HCT116 (cell line): ENCODE results near the gene FRS2. TPM values are rescaled to one million over a fixed set of nuclear protein-coding genes. Genes with fewer than 3 reads are reported as not detected.

Experiments
- ATAC-seq: fragments of 200-7000 bp; cut with Tn5 transposase; 2 replicates; pipeline ENCODE4 v1.9.1; 2020; ENCODE audit warnings: mild to moderate bottlenecking, moderate library complexity
- BruUV-seq: library from RNA; stranded (reverse); fragments of 400-500 nt; replicated peaks from 2 replicates; lab custom pipeline; 2021; lab: Mats Ljungman, UMichigan
- CTCF ChIA-PET: fragments of 300-600 bp; sonication (Branson Sonifier 250); formaldehyde crosslinking; loops from one replicate; lab custom pipeline; 2021; ENCODE audit warnings: antibody characterized with exemption; lab: Charles Lee
- POLR2A ChIA-PET: fragments of 300-600, 350-600 bp; sonication (Branson Sonifier 250); formaldehyde crosslinking; loops from one replicate; lab custom pipeline; 2021; ENCODE audit warnings: antibody characterized with exemption; lab: Charles Lee
- RAD21 ChIA-PET, 2 experiments: fragments of 300-600 bp; sonication (Branson Sonifier 250); formaldehyde crosslinking; loops; one replicate each; lab custom pipeline; 2023; ENCODE audit warnings: low total read pairs in 2 of 2; ENCODE audit not compliant: uncharacterized antibody in 2 of 2, unreplicated experiment in 2 of 2, low non-redundant PET in 1 of 2; lab: Charles Lee
- DNase-seq: peaks from one replicate; pipeline ENCODE4 v3.0.0-alpha.2; 2010; ENCODE audit warnings: low read depth, low spot score
- H2AFZ ChIP-seq: fragments of 200-600 bp; shearing (Covaris generic), sonication (generic); 2 replicates; pipeline ENCODE4 v1.6.1; 2017; ENCODE audit warnings: low read depth, mixed run types, mixed read lengths, antibody characterized with exemption, low read length; ENCODE audit not compliant: poor library complexity, severe bottlenecking
- H3K27ac ChIP-seq: 2 replicates; pipeline ENCODE4 v1.5.1; 2012; ENCODE audit warnings: low read depth, low read length
- H3K27me3 ChIP-seq: fragments of 200-600 bp; sonication (generic); 2 replicates; pipeline ENCODE4 v1.6.1; 2016; ENCODE audit warnings: mixed run types, low read length, mixed read lengths; ENCODE audit not compliant: insufficient read depth
- H3K36me3 ChIP-seq, 2 experiments: fragments of 200-500 bp in 1 of 2; fragments of 200-600 bp in 1 of 2; sonication (Bioruptor generic) in 1 of 2; sonication (generic) in 1 of 2; 2 replicates each; pipeline versions ENCODE4 v1.5.1 to v1.6.1; 2014 to 2016; ENCODE audit warnings: low read length in 2 of 2, inconsistent platforms in 1 of 2, mixed read lengths in 1 of 2, mixed run types in 1 of 2; ENCODE audit not compliant: insufficient read depth in 2 of 2, control insufficient read depth in 1 of 2
- H3K4me1 ChIP-seq, 2 experiments: fragments of 200-600 bp in 1 of 2; sonication (generic) in 1 of 2; 2 replicates each; pipeline versions ENCODE4 v1.5.1 to v1.6.1; 2012 to 2017; ENCODE audit warnings: low read length in 2 of 2, inconsistent platforms in 1 of 2, mild to moderate bottlenecking in 1 of 2, mixed read lengths in 1 of 2, mixed run types in 1 of 2, moderate library complexity in 1 of 2; ENCODE audit not compliant: insufficient read depth in 2 of 2, control insufficient read depth in 1 of 2
- H3K4me2 ChIP-seq: fragments of 200-600 bp; sonication (generic); 2 replicates; pipeline ENCODE4 v1.6.1; 2017; ENCODE audit warnings: mixed run types, low read length, mixed read lengths
- H3K4me3 ChIP-seq, 2 experiments: fragments of 200-600 bp in 1 of 2; sonication (generic) in 1 of 2; replicated peaks in 1 of 2; 2 replicates each; pipeline ENCODE4 v1.5.1; 2011 to 2016; ENCODE audit warnings: low read length in 2 of 2, control low read depth in 1 of 2, low read depth in 1 of 2, mild to moderate bottlenecking in 1 of 2, mixed read lengths in 1 of 2, mixed run types in 1 of 2
- H3K79me2 ChIP-seq: fragments of 200-600 bp; sonication (generic); 2 replicates; pipeline ENCODE4 v1.6.1; 2017; ENCODE audit warnings: mild to moderate bottlenecking, mixed run types, low read length, moderate library complexity, mixed read lengths; ENCODE audit not compliant: insufficient read depth
- H3K9ac ChIP-seq: fragments of 200-600 bp; sonication (generic); 2 replicates; pipeline ENCODE4 v1.6.1; 2016; ENCODE audit warnings: low read length, mixed read lengths
- H3K9me2 ChIP-seq: fragments of 200-600 bp; sonication (generic), shearing (Covaris generic); 2 replicates; pipeline ENCODE4 v1.6.1; 2017; ENCODE audit warnings: mixed run types, mild to moderate bottlenecking, moderate library complexity; ENCODE audit not compliant: insufficient read depth
- H3K9me3 ChIP-seq, 2 experiments: fragments of 200-500 bp in 1 of 2; fragments of 200-600 bp in 1 of 2; sonication (Bioruptor generic) in 1 of 2; sonication (generic) in 1 of 2; 2 replicates each; pipeline ENCODE4 v1.6.1; 2014 to 2017; ENCODE audit warnings: low read length in 2 of 2, mixed read lengths in 2 of 2, inconsistent platforms in 1 of 2, low read depth in 1 of 2, mild to moderate bottlenecking in 1 of 2, mixed run types in 1 of 2, moderate library complexity in 1 of 2; ENCODE audit not compliant: control insufficient read depth in 1 of 2, insufficient read depth in 1 of 2
- H4K20me1 ChIP-seq: fragments of 200-600 bp; sonication (generic), shearing (Covaris generic); 2 replicates; pipeline ENCODE4 v1.6.1; 2017; ENCODE audit warnings: mixed run types, mild to moderate bottlenecking, moderate library complexity; ENCODE audit not compliant: insufficient read depth
- CBX3 ChIP-seq: IDR thresholded peaks from 2 replicates; pipeline ENCODE4 v1.6.1; 2012; ENCODE audit warnings: low read depth
- CEBPB ChIP-seq: IDR thresholded peaks from 2 replicates; pipeline ENCODE4 v1.6.1; 2012; ENCODE audit warnings: low read depth
- CTCF ChIP-seq, 3 experiments: fragments of 200-600 bp in 1 of 3; sonication (generic) in 1 of 3; IDR thresholded peaks in 2 of 3; conservative IDR thresholded peaks in 1 of 3; 2 replicates each; pipeline ENCODE4 v1.5.1; 2012 to 2017; ENCODE audit warnings: low read depth in 2 of 3, low read length in 2 of 3, antibody characterized with exemption in 1 of 3, borderline replicate concordance in 1 of 3, control low read depth in 1 of 3, mild to moderate bottlenecking in 1 of 3, mixed read lengths in 1 of 3, mixed run types in 1 of 3, moderate library complexity in 1 of 3; ENCODE audit not compliant: insufficient read depth in 1 of 3
- EGR1 ChIP-seq: IDR thresholded peaks from 2 replicates; pipeline ENCODE4 v1.6.1; 2012; ENCODE audit warnings: low read depth
- EZH2phosphoT487 ChIP-seq: fragments of 200-600 bp; IDR thresholded peaks from 2 replicates; pipeline ENCODE4 v1.6.1; 2018; ENCODE audit warnings: antibody characterized with exemption, borderline replicate concordance
- FOSL1 ChIP-seq: IDR thresholded peaks from 2 replicates; pipeline ENCODE4 v1.6.1; 2012; ENCODE audit warnings: low read depth
- JUND ChIP-seq: IDR thresholded peaks from 2 replicates; pipeline ENCODE4 v1.6.1; 2012
- MAX ChIP-seq: IDR thresholded peaks from 2 replicates; pipeline ENCODE4 v1.6.1; 2012
- POLR2AphosphoS5 ChIP-seq: IDR thresholded peaks from 2 replicates; pipeline ENCODE4 v1.6.1; 2011; ENCODE audit warnings: mild to moderate bottlenecking, low read depth, low read length, moderate library complexity
- REST ChIP-seq: IDR thresholded peaks from 2 replicates; pipeline ENCODE4 v1.6.1; 2012; ENCODE audit warnings: low read depth
- SP1 ChIP-seq: IDR thresholded peaks from 2 replicates; pipeline ENCODE4 v1.6.1; 2012; ENCODE audit warnings: low read depth
- SRF ChIP-seq: IDR thresholded peaks from 2 replicates; pipeline ENCODE4 v1.6.1; 2012; ENCODE audit warnings: low read depth
- YY1 ChIP-seq: IDR thresholded peaks from 2 replicates; pipeline ENCODE4 v1.6.1; 2011; ENCODE audit warnings: low read length, low read depth, moderate library complexity, mild to moderate bottlenecking; ENCODE audit not compliant: insufficient replicate concordance; ENCODE audit errors: extremely low read depth
- ZNF274 ChIP-seq: fragments of 200-500 bp; sonication (Bioruptor generic); IDR thresholded peaks from 2 replicates; pipeline ENCODE4 v1.6.1; 2014; ENCODE audit warnings: mild to moderate bottlenecking, low read depth, low read length, inconsistent platforms
- intact Hi-C: fragments of 100-400 bp; cut with micrococcal nuclease; formaldehyde crosslinking; loops from 2 replicates; pipeline ENCODE4 v1.10.0; 2022
- total RNA-seq: library from RNA; stranded (reverse); gene quantifications from one replicate; pipeline ENCODE4 v1.2.1, GENCODE V29; 2021; ENCODE audit not compliant: unreplicated experiment

Gene FRS2
- total RNA-seq, 1 experiment from 2014 or later, result 14.7 TPM

- Histone ChIP-seq H3K79me2 (peaks cover 3% of the 10 kb centered on the region; the same call in 1 of the 2 replicates), H3K9ac (no peak overlapping the region), H3K9me3 (no peaks in the 10 kb centered on the region), H3K4me1 (peaks cover 11 to 25% of the 10 kb centered on the region in 2 experiments; a peak in 3 of 4 replicates), H4K20me1 (no peaks in the 10 kb centered on the region), H3K27ac (no peak overlapping the region), H3K4me3 (no peak overlapping the region), H3K36me3 (no peaks in the 10 kb centered on the region; a peak in 1 of 4 replicates), H3K9me2 (no peaks in the 10 kb centered on the region), H2AFZ (no peak overlapping the region), H3K27me3 (no peaks in the 10 kb centered on the region), H3K4me2 (no peak overlapping the region)
- intact Hi-C loops, result no loop called here
- no peak for TF ChIP-seq FOSL1
- TF ChIP-seq CTCF (IDR thresholded peaks at IDR 0.05 in 2 of 3, conservative IDR thresholded peaks at IDR 0.05 in 1 of 3; ENCODE audit: borderline replicate concordance in 1 of 3, insufficient read depth in 1 of 3, low read depth in 2 of 3, low read length in 2 of 3), result peak in 2 of 3 experiments; percentile 18 to 40; a peak in 3 of 6 replicates
- BruUV-seq, result no TSS peak
- DNase-seq (no peak), ATAC-seq (peak; percentile 39; the same call in 1 of the 2 replicates)
- CTCF ChIA-PET, result interaction anchor here (1.5 kb wide), 1 partner anchor 72 kb away, joined by 3 read pairs; no protein-coding TSS in a partner anchor
- POLR2A ChIA-PET, result no interaction called here
- RAD21 ChIA-PET, result no interaction called here
Measured at GRCh38 chr12:69566603-69567002, 96.4 kb downstream of the FRS2 start.

- Histone ChIP-seq H3K79me2 (0 out of 2 replicates have a peak, but pooled peaks cover 2% of the 10 kb centered on the region), H3K36me3 (peaks cover 7 to 14% of the 10 kb centered on the region in 2 experiments; a peak in 2 of 4 replicates), H3K4me2 (peak overlapping the region; percentile 47), H3K9me2 (no peaks in the 10 kb centered on the region), H3K27me3 (no peaks in the 10 kb centered on the region), H3K9ac (peak overlapping the region; percentile 6), H2AFZ (no peak overlapping the region), H3K9me3 (no peaks in the 10 kb centered on the region), H4K20me1 (no peaks in the 10 kb centered on the region), H3K4me1 (peaks cover 11 to 25% of the 10 kb centered on the region in 2 experiments; a peak in 3 of 4 replicates), H3K4me3 (peak overlapping the region in 1 of 2 experiments; percentile 25; a peak in 2 of 4 replicates), H3K27ac (peak overlapping the region; percentile 65)
- peak; percentile 28 for ATAC-seq
- no TSS peak for BruUV-seq
- RAD21 ChIA-PET, result interaction anchor here in 1 of 2 experiments (0.5 kb wide), 1 partner anchor 212 kb away, joined by 3 read pairs; no protein-coding TSS in a partner anchor
- POLR2A ChIA-PET, result interaction anchor here (1.2 kb wide), 1 partner anchor 16 kb away, joined by 3 read pairs; the partner anchor contains the start of gene CCT2
- CTCF ChIA-PET, result interaction anchor here (0.6 to 2.7 kb wide), 8 partner anchors 9 to 212 kb away, joined by 3 to 35 read pairs (median 8); partner anchors contain the start of gene FRS2
- no peak for DNase-seq
- intact Hi-C loops, result no loop called here
- TF ChIP-seq ZNF274, result no peak
- TF ChIP-seq EZH2phosphoT487, result no peak
- TF ChIP-seq MAX, result no peak
- TF ChIP-seq POLR2AphosphoS5, result no peak
- TF ChIP-seq CEBPB, result peak; percentile 45; the same call in 1 of the 2 replicates
- TF ChIP-seq SRF, result 0 out of 2 replicates have a peak, but pooled peaks have one; percentile 17
- TF ChIP-seq SP1, result peak; percentile 59
- no peak for TF ChIP-seq REST
- no peak for TF ChIP-seq YY1
- TF ChIP-seq CBX3, result 0 out of 2 replicates have a peak, but pooled peaks have one; percentile 14
- TF ChIP-seq FOSL1, result peak; percentile 76
- TF ChIP-seq EGR1, result no peak
- peak; percentile 60 for TF ChIP-seq JUND
Measured at GRCh38 chr12:69569236-69569635, 99.0 kb downstream of the FRS2 start.
